Measurements from ENCODE around the gene SFXN1.
"Not testable (repeated sequence)": the region's sequence is repeated elsewhere in the genome, so short reads cannot be mapped to it uniquely, and the experiment has no call there.

The SFXN1 gene

GRCh38 chr5:175534070-175534932, 55.9 kb downstream of the SFXN1 start:
- TF ChIP-seq POLR2AphosphoS5 (IDR thresholded peaks at IDR 0.05; ENCODE audit: borderline replicate concordance, low read depth, low read length) (peak; percentile 33; the same call in 1 of the 2 replicates), EZH2 (IDR thresholded peaks at IDR 0.05) (no peak)
- DNase-seq (ENCODE audit: low read depth, low spot score), result peak; percentile 14
- Histone ChIP-seq H3K9me3 (ENCODE audit: low read depth, low read length) (no peaks in the 10 kb centered on the region), H3K27ac (no peak overlapping the region), H3K36me3 (ENCODE audit: insufficient read depth, low read length) (peaks cover 4% of the 10 kb centered on the region; the same call in 1 of the 2 replicates), H3K9ac (ENCODE audit: insufficient read length) (no peak overlapping the region), H3K4me3 (no peak overlapping the region)

DNA sequence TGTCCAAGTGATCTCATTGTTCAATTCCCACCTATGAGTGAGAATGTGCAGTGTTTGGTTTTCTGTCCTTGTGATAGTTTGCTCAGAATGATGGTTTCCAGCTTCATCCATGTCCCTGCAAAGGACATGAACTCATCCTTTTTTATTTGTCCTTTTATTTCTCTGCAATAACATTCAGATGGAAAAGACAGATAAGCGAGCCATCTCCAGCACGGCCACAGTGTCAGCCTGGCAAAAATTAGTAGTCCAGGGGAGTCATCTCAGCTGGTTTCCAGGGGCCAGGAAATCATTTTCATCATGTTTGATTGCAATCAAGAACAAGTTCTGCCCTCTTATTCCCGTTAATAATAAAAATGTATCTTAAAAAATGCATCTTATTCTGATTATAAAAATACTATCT, 57.0 kb downstream of the SFXN1 start:
- not testable (repeated sequence) for H3K9me3 ChIP-seq (ENCODE audit: low read depth, low read length); H3K9ac ChIP-seq (ENCODE audit: insufficient read length); H3K36me3 ChIP-seq (ENCODE audit: insufficient read depth, low read length); H3K4me3 ChIP-seq; H3K27ac ChIP-seq; DNase-seq (ENCODE audit: low read depth, low spot score)

GRCh38 chr5:175535796-175536195, 57.4 kb downstream of the SFXN1 start:
- no peak overlapping the region for H3K9ac ChIP-seq (ENCODE audit: insufficient read length)

GRCh38 chr5:175538576-175538975, 60.2 kb downstream of the SFXN1 start:
- no peak overlapping the region for H3K9ac ChIP-seq (ENCODE audit: insufficient read length)
- H3K27ac ChIP-seq, result no peak overlapping the region
- TF ChIP-seq EZH2 (IDR thresholded peaks at IDR 0.05), result no peak
- no peak for TF ChIP-seq POLR2AphosphoS5 (IDR thresholded peaks at IDR 0.05; ENCODE audit: borderline replicate concordance, low read depth, low read length)
- H3K9me3 ChIP-seq (ENCODE audit: low read depth, low read length), result no peaks in the 10 kb centered on the region
- no peak for DNase-seq (ENCODE audit: low read depth, low spot score)
- H3K36me3 ChIP-seq (ENCODE audit: insufficient read depth, low read length), result no peaks in the 10 kb centered on the region
- no peak overlapping the region for H3K4me3 ChIP-seq

More at GRCh38 chr5:175535796-175536195, 57.4 kb downstream of the SFXN1 start:
- Histone ChIP-seq H3K4me3 (no peak overlapping the region), H3K36me3 (ENCODE audit: insufficient read depth, low read length) (no peaks in the 10 kb centered on the region), H3K9me3 (ENCODE audit: low read depth, low read length) (no peaks in the 10 kb centered on the region), H3K27ac (no peak overlapping the region)
- DNase-seq (ENCODE audit: low read depth, low spot score), result no peak
- TF ChIP-seq FOXP2 (optimal IDR thresholded peaks at IDR 0.05; ENCODE audit: control extremely low read depth, extremely low read length, insufficient read depth) (no peak), POLR2AphosphoS5 (IDR thresholded peaks at IDR 0.05; ENCODE audit: borderline replicate concordance, low read depth, low read length) (no peak), EZH2 (IDR thresholded peaks at IDR 0.05) (no peak)

GRCh38 chr5:175539936-175540335, 61.6 kb downstream of the SFXN1 start:
- no peak overlapping the region for H3K9ac ChIP-seq (ENCODE audit: insufficient read length)

DNA sequence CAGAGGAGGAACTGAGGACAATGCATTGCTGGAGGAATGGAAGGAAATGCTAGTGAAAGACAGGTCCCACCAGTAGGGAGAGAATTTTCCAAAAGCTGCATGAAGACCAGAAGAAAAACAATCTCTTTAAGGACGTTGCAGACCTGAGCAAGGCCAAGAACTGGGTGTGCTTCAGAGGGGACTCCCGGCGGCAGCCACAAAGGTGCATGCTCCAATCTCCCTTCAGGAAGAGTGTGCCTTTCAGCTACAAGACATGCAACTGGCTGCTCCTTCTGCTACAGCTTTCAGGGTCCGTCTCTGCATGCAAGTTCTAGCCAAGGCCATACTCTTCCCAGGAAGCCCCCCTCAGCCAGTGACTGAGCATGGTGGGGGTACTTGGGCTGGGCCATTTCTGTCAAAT, 62.9 kb downstream of the SFXN1 start:
- H3K9ac ChIP-seq (ENCODE audit: insufficient read length), result no peak overlapping the region
- H3K4me3 ChIP-seq, result no peak overlapping the region
- no peak overlapping the region for H3K27ac ChIP-seq
- no peaks in the 10 kb centered on the region for H3K36me3 ChIP-seq (ENCODE audit: insufficient read depth, low read length)
- TF ChIP-seq POLR2AphosphoS5 (IDR thresholded peaks at IDR 0.05; ENCODE audit: borderline replicate concordance, low read depth, low read length) (no peak), EZH2 (IDR thresholded peaks at IDR 0.05) (no peak), FOXP2 (optimal IDR thresholded peaks at IDR 0.05; ENCODE audit: control extremely low read depth, extremely low read length, insufficient read depth) (no peak)
- no peak for DNase-seq (ENCODE audit: low read depth, low spot score)
- H3K9me3 ChIP-seq (ENCODE audit: low read depth, low read length), result no peaks in the 10 kb centered on the region

More at GRCh38 chr5:175539936-175540335, 61.6 kb downstream of the SFXN1 start:
- Histone ChIP-seq H3K9me3 (ENCODE audit: low read depth, low read length) (no peaks in the 10 kb centered on the region), H3K36me3 (ENCODE audit: insufficient read depth, low read length) (no peaks in the 10 kb centered on the region), H3K4me3 (no peak overlapping the region), H3K27ac (no peak overlapping the region)
- DNase-seq (ENCODE audit: low read depth, low spot score), result no peak
- TF ChIP-seq POLR2AphosphoS5 (IDR thresholded peaks at IDR 0.05; ENCODE audit: borderline replicate concordance, low read depth, low read length) (no peak), FOXP2 (optimal IDR thresholded peaks at IDR 0.05; ENCODE audit: control extremely low read depth, extremely low read length, insufficient read depth) (no peak), EZH2 (IDR thresholded peaks at IDR 0.05) (no peak)

GRCh38 chr5:175542232-175542965, 64.0 kb downstream of the SFXN1 start:
- H3K9me3 ChIP-seq (ENCODE audit: low read depth, low read length), result no peaks in the 10 kb centered on the region
- TF ChIP-seq FOXP2 (optimal IDR thresholded peaks at IDR 0.05; ENCODE audit: control extremely low read depth, extremely low read length, insufficient read depth) (no peak), POLR2AphosphoS5 (IDR thresholded peaks at IDR 0.05; ENCODE audit: borderline replicate concordance, low read depth, low read length) (no peak), EZH2 (IDR thresholded peaks at IDR 0.05) (no peak)
- H3K9ac ChIP-seq (ENCODE audit: insufficient read length), result no peak overlapping the region
- H3K27ac ChIP-seq, result no peak overlapping the region
- peak; percentile 34 for DNase-seq (ENCODE audit: low read depth, low spot score)
- no peaks in the 10 kb centered on the region for H3K36me3 ChIP-seq (ENCODE audit: insufficient read depth, low read length)
- H3K4me3 ChIP-seq, result no peak overlapping the region

DNA sequence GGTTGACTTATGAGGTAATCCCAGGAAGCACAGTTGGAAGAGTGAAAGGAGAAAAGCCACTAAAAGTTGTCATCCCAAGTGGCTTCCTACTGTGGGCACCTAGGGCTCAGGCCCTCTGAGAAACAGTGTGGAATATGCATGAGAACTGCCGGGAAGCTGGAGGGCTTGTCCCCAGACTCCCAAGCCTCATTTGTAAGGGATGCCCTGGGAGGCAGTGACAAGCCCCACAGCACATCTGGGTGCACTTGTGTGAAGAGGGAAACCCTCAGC, 64.5 kb downstream of the SFXN1 start:
- Histone ChIP-seq H3K27ac (no peak overlapping the region), H3K9ac (ENCODE audit: insufficient read length) (no peak overlapping the region), H3K9me3 (ENCODE audit: low read depth, low read length) (no peaks in the 10 kb centered on the region), H3K36me3 (ENCODE audit: insufficient read depth, low read length) (no peaks in the 10 kb centered on the region), H3K4me3 (no peak overlapping the region)
- TF ChIP-seq POLR2AphosphoS5 (IDR thresholded peaks at IDR 0.05; ENCODE audit: borderline replicate concordance, low read depth, low read length), result no peak
- TF ChIP-seq EZH2 (IDR thresholded peaks at IDR 0.05), result no peak
- no peak for TF ChIP-seq FOXP2 (optimal IDR thresholded peaks at IDR 0.05; ENCODE audit: control extremely low read depth, extremely low read length, insufficient read depth)
- no peak for DNase-seq (ENCODE audit: low read depth, low spot score)
